ENCODE data around the gene CENPP.

The CENPP gene

GRCh38 chr9:92608241-92608908 lies 282.6 kb downstream of the CENPP start:
- Histone ChIP-seq H3K4me1 (ENCODE audit: control insufficient read depth in 1 of 2, insufficient read depth in 1 of 2, low read depth in 1 of 2, low read length in 1 of 2) (no peaks in the 10 kb centered on the region), H3K27ac (no peak overlapping the region), H3K9me3 (no peaks in the 10 kb centered on the region), H3K36me3 (peaks cover 29% of the 10 kb centered on the region), H3K27me3 (no peaks in the 10 kb centered on the region), H3K4me3 (ENCODE audit: low read depth in 1 of 2, low read length in 1 of 2) (no peak overlapping the region)
- no peak for TF ChIP-seq CTCF (IDR thresholded peaks at IDR 0.05)

- Histone ChIP-seq H3K27me3 (no peaks in the 10 kb centered on the region), H3K4me1 (ENCODE audit: control insufficient read depth in 1 of 2, insufficient read depth in 1 of 2, low read depth in 1 of 2, low read length in 1 of 2) (no peaks in the 10 kb centered on the region), H3K27ac (no peak overlapping the region), H3K9me3 (no peaks in the 10 kb centered on the region), H3K36me3 (peaks cover 35% of the 10 kb centered on the region), H3K4me3 (ENCODE audit: low read depth in 1 of 2, low read length in 1 of 2) (no peak overlapping the region)
- TF ChIP-seq CTCF (IDR thresholded peaks at IDR 0.05), result no peak
Measured at GRCh38 chr9:92608909-92609445, 283.2 kb downstream of the CENPP start.

- Histone ChIP-seq H3K36me3 (peaks cover 53% of the 10 kb centered on the region), H3K4me3 (ENCODE audit: low read depth in 1 of 2, low read length in 1 of 2) (no peak overlapping the region), H3K27ac (no peak overlapping the region), H3K9me3 (no peaks in the 10 kb centered on the region), H3K27me3 (no peaks in the 10 kb centered on the region), H3K4me1 (ENCODE audit: control insufficient read depth in 1 of 2, insufficient read depth in 1 of 2, low read depth in 1 of 2, low read length in 1 of 2) (no peaks in the 10 kb centered on the region)
- no peak for TF ChIP-seq CTCF (IDR thresholded peaks at IDR 0.05)
Measured at GRCh38 chr9:92610470-92611420, 285.0 kb downstream of the CENPP start.

GRCh38 chr9:92611621-92612285 lies 286.0 kb downstream of the CENPP start:
- no peaks in the 10 kb centered on the region for H3K27me3 ChIP-seq
- H3K27ac ChIP-seq, result no peak overlapping the region
- H3K9me3 ChIP-seq, result no peaks in the 10 kb centered on the region
- no peak overlapping the region for H3K4me3 ChIP-seq (ENCODE audit: low read depth in 1 of 2, low read length in 1 of 2)
- H3K36me3 ChIP-seq, result peaks cover 63% of the 10 kb centered on the region
- no peak for TF ChIP-seq CTCF (IDR thresholded peaks at IDR 0.05)
- no peaks in the 10 kb centered on the region for H3K4me1 ChIP-seq (ENCODE audit: control insufficient read depth in 1 of 2, insufficient read depth in 1 of 2, low read depth in 1 of 2, low read length in 1 of 2)

- Histone ChIP-seq H3K4me1 (ENCODE audit: control insufficient read depth in 1 of 2, insufficient read depth in 1 of 2, low read depth in 1 of 2, low read length in 1 of 2) (no peaks in the 10 kb centered on the region), H3K27ac (no peak overlapping the region)
Measured at GRCh38 chr9:92612292-92612691, 286.5 kb downstream of the CENPP start.

More at GRCh38 chr9:92612292-92612691, 286.5 kb downstream of the CENPP start:
- TF ChIP-seq CTCF (IDR thresholded peaks at IDR 0.05), result no peak
- no peaks in the 10 kb centered on the region for H3K9me3 ChIP-seq
- H3K4me3 ChIP-seq (ENCODE audit: low read depth in 1 of 2, low read length in 1 of 2), result no peak overlapping the region
- H3K36me3 ChIP-seq, result peaks cover 68% of the 10 kb centered on the region
- H3K27me3 ChIP-seq, result no peaks in the 10 kb centered on the region
